Activated CD4-positive, CD25-positive, alpha-beta regulatory T cell treated with anti-CD3 and anti-CD28 coated beads, Interleukin-2, amount 50 U/mL, for 24 hours (primary cell): ENCODE results near the gene SDF4.
A peak's percentile ranks its signal among the peaks of the same experiment; 100 is the strongest.
"Not testable (repeated sequence)": the region's sequence is repeated elsewhere in the genome, so short reads cannot be mapped to it uniquely, and the experiment has no call there.

ENCODE experiments used
- ATAC-seq, 2 donors: fragments of 150-1000 bp; cut with Tn5 transposase; one replicate each; pipeline ENCODE4 v1.10.0; 2021; ENCODE audit warnings: mild to moderate bottlenecking in 1 of 2, moderate library complexity in 1 of 2

Gene SDF4

DNA sequence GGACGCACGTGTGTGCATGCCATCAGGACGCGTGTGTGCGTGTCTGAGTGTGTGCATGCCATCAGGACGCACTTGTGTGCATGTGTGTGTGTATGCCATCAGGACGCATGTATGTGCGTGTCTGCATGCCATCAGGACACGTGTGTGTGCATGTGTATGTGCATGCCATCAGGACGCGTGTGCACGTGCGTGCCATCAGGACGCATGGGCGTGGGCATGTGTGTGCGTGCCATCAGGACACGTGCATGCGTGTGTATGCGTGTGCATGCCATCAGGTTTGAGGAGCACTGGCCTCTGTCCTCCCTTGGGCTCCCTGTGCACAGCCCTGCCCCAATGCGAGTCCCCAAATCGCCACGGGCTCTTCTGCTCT, 27.3 kb upstream of the SDF4 start:
- ATAC-seq, result no peak

DNA sequence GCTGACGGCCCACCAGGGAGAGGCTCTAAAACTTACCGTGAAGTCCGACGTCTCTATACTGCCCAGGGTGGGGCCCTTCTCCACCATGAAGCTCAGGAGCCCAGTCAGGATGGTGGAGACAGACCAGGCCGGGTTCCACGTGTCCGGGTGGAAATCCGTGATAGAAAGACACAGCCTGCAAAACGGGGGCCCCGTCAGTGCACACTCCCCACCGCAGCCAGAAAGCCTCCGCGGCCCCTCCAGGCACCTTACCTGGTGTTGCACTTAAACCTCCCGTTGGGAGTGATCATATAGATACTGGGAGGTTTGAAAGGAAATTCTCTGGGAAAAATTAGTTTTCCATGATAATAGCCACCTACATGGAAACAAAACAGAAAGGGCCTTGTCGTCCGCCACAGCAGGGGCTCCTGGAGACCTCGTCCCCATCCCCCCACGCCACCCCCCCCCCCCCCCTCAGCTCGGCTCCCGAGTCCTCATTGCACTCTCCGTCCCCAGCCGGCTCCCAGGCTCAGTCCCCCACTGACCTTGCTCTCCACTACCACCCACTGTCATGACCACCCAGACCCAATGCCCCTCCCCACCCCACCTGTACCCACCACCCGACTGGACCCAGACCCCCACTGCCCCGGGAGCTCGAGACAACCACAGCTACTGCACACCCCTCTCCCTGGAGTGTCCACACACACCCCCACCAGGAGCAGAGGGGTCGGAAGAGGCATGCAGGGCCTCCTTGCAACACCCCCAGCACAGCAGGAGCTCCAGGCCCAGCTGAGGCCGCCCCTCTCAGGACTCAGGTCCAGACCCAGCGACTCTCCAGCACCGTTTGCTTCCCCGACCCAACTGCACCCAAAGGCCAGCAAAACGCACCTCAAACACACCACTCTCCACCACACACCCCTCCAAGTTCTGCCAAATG, 25.4 kb upstream of the SDF4 start:
- no peak for ATAC-seq

DNA sequence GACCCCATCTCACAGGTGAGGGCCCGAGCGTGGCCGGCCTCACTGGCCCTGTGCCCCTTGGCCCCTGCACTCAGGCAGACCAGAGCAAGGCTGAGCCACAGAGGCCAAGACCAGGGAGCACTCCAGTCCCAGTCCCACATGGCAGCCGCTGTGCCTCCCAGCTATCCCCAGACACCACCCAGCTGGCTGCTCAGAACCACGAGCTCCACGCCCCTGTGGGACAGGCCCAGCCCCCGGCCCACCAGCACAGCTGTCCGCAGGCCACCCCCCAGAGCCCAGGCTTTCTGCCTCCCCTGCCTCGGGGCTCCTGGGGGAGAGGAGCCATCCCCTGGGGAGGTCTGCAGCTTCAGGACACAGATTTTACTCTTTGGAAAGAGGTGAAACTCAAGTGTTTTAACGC, 23.8 kb upstream of the SDF4 start:
- no peak for ATAC-seq

DNA sequence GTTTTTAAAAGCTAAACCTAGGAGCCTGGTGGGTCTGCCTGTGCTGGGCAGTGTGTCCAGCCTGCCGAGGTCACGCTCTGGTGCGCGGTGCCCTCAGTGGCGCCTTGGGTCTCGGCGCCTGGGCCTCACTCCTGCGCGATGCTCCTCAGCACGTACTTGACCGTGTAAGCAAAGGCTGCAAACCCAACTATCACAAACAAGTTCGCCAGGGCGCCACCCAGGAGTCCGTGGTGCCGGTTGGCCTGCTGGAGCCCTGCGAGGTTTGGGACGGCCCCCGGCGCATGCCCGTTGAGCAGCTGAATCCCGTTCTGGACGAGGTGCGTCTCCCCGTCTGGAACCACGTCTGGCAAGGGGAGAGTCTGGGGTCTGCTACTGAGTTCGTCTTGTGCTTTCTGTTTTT, 23.3 kb upstream of the SDF4 start:
- no peak for ATAC-seq

DNA sequence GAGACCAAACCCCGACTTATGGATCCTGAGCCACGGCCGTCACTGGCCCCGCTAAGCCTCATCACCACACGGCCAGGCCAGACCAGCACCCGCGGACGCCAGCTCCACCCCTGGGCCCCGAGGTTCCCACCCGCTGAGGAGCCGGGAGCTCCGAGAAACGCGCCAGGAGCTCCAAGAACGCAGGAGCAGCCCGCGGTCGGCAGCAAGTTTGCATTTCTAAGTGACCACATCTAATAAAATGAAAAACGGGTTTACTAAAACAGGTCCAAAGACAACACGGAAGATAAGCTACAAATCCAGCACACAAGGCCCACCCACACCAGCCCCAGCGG, 22.8 kb upstream of the SDF4 start:
- no peak for ATAC-seq

DNA sequence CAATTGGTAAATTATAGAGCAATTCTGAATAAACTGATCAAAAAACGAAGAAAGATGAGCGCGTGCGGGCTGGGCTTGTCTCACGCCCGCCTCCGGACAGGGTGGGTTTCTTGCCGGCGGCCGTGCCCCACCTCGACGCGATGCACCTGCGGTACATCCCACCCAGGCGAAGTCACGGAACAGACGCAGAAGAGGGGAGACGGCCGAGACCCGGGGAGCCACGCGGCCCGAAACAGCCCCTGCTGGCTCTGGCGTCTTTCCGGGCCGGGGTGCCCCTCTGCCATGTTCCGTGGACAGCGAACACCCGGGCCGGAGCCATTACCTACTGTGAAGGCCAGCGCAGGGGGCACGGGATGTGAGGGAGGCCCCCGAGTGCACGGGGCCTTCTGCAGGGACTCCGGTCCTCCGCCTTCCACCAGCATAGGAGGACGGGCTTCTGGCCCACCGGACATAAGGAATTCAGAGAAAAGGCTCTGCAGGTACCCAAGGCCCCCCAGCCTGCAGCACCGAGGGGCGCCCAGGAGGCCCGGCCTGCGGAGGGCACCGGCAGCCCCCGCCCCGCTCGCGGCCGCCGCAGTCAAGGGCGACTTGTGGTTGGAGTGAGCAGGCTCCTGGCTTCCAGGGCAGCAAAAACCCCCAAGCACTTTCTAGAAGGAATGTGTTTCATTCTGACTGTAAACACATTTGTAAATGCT, 22.3 kb upstream of the SDF4 start:
- no peak for ATAC-seq

DNA sequence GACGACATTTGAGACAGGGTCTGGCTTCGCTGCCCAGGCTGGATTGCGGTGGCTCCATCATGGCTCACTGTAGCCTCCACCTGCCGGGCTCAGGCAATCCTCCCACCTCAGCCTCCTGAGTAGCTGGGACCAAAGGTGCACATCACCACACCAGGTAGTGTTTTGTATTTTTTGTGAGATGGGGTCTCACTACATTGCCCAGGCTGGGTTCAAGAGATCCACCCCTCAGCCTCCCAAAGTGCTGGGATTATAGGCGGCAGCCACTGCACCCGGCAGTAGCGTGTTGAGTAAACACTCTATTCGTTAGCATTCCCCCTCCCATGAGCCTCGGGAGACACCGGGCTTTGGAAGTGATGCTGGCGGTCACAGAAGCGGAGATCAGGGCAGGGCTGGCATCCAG, 21.5 kb upstream of the SDF4 start:
- ATAC-seq, result no peak

DNA sequence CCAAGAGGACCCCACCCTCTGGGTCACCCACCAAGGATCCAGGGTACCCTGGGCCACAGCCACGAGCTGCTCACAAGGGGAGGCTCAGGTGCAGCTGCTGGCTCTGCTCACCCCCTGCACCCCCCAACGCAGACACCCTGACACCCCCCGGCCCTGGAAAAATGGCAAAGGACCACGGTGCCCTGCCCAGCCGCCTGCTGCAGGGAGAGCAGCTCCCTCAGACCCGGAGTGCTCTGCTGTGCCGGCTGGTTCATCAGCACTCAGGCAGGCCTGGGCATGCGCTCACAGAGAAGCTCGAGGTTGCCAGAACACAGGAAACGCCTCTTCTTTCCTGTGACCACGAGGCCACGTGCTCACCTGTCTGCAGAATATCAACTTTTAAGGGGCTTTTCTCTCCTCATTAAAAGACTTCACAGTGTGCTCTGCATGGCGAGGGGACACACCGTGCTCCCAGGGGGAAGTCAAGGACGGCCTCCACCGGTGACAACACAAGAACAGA, 19.0 kb upstream of the SDF4 start:
- peak; percentile 87 to 89 for ATAC-seq

DNA sequence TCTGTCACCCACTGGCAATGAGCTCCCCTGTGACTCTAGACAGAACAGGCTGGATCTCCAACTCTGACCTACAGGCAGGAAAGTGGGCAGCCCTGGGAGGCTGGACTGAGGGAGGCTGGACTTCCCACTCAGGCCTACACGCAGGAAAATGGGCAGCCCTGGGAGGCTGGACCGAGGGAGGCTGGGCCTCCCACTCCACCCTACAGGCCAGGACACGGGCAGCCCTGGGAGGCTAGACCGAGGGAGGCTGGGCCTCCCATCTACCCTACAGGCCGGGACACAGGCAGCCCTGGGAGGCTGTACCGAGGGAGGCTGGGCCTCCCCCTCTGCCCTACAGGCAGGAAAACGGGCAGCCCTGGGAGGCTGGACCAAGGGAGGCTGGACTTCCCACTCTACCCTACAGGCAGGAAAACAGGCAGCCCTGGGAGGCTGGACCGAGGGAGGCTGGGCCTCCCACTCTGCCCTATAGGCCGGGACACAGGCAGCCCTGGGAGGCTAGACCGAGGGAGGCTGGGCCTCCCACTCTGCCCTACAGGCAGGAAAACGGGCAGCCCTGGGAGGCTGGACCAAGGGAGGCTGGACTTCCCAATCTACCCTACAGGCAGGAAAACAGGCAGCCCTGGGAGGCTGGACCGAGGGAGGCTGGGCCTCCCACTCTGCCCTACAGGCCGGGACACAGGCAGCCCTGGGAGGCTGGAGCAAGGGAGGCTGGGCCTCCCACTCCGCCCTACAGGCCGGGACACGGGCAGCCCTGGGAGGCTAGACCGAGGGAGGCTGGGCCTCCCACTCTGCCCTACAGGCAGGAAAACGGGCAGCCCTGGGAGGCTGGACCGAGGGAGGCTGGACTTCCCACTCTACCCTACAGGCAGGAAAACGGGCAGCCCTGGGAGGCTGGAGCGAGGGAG, 16.5 kb upstream of the SDF4 start:
- not testable (repeated sequence) for ATAC-seq

DNA sequence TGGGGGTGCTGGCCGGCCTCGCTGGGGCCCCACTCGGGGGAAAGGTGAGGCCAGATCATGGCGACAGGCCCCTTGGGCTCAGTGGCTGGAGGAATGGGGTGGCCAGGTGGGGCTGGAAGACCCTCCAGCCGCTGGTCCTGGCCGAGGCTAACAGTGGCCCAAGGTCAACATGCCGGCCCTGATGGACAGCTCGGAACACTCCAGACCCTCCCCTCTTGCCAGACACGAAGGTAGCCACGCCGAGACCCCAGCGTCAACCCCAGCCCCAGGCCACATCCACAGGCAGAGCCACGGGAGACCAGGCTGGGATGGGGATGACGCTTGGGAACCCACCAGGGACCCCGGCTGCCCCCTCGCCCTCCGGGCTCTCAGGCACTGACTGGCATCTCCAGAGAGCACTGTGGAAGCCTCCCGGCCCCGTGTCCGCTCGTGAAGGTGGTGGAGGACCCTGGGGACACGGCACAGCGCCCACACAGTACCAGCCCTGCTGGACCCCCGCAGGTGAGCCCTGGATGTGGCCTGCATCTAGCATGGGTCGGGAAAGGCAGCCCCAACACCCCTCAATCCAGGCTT, 15.6 kb upstream of the SDF4 start:
- ATAC-seq, result no peak

DNA sequence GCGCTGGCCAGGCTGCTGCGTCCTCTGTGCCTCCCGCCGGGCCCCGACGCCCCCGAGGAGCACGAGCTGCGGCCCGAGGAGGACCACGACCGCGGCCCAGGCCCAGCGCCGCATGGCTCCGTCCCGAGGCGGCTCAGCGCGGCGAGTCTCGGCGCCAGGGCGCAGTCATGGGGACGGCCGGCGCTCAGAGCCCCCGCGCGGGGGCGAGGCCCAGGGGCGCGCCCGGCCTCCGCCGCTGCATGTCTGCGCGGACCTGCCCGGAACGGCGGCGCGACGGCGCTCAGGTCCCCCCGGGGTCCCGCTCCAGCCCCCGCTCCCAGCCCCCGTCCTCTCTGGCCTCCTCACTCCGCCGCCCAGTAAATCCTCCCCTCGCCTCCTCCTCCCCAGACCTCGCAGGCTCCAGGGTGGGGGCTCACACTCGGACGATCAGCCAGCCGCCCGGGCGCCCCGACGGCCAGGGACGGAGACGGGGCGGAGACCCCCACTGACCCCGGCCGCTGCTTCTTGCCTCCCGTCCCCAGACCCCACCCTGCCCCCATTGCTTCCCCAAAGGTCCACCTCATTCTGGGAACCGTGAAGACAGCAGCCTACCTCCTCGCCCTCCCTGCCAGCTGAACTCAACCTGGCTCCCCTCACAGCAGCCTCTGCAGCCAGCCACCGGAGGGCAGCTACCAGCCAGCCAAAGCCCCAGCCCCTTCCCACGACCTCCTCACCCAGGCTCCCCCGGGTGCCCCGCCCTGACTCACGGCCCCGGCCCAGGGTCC, 15.0 kb upstream of the SDF4 start, which contains the start of gene C1QTNF12:
TSS of gene C1QTNF12 (minus strand) at position 146 of the 764 bp plus-strand sequence. CDS start at position 114, 32 bp downstream.
- no peak for ATAC-seq

DNA sequence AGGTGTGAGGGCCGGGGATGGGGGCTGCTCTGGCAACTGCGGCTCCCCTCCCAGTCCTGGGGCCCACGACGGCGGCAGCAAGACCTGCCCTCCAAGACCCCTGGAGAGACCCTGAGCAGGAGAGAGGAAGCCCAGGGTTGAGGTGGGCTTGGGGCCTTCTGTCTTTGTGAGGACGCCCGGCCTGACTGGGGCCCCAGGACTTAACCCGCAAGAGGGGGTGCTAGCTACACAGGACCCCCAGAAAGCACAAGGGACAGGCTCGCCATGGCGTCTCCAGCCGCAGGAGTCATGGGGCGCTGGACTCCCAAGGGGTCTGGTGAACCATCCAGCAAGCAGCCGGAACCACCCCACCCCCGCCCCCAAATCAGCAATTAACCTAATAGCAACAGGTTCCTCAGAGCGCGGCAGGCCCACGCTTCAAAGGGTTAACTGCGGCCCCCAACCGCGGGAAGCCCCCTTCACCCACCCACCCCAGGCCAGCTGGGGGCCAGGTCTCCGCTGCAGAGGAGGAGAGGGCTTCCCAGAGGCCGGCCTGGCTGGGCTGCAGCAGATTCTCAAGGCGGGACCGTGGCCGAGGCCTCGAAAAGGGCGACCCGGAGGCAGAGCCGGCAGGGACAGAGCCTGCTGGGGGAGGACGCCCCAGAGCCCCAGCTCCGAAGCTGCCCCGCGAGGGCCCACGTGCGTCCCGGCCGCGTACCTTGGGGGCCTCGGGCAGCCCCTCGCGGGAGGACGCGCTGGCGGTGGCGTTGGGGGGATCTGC, 14.2 kb upstream of the SDF4 start:
- no peak for ATAC-seq

DNA sequence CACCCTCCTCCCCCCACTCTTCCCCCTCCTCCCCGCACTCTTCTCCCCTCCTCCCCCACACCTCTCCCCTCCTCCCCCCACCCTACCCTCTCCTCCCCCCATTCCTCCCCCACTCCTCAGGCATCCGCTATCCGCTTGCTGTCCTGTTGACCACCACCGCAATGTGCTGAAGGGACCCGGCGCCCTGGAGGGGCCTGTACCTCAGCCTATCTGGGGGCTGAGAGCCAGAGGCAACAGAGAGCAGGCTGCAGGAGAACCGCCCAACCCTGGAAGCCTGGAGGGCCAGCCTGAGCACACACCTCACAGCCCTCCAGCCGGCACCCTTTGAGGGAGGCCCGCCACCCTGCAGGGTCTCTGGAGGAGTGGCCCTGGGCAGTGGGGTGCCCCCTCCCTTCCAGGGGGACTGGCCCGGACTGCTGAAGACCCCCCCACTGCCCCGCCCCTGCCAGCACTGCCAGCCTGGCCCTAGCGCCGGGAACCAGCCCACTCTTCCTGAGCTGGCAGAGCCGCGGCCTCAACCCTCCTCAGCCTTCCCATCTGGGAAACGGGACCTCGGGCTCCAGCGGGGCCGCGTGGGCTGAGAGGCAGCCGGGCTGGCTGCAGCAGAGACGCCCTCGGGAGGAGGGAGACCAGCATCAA, 13.5 kb upstream of the SDF4 start:
- no peak for ATAC-seq

DNA sequence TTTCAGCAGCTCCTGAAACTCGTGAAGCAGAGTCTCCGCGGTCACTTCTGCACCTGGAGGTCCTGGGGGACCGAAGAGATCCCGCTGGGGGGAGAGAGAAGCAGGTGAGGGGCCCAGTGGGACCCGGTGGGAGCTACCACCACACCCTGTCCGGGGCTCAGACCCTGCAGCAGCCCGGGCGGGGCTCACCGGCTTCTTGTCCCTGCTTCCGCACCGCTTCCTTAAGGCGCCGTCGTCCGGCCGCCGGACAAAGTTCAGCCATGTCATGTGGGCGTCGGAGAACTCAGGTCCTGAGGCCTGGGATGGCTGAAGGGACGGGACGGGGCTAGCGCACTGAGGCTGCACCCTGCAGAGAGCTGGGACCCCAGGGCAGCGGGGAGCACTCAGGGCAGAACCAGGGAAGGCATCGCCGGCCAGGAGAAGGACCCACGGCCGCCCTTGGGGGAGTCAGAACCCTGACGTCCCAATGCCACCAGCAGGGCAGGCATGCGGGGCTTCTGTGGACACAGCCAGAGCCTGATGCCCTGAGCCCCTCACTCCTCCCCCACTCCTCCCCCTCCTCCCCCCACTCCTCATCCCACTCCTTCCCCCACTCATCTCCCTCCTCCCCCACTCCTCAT, 12.5 kb upstream of the SDF4 start:
- ATAC-seq, result no peak

DNA sequence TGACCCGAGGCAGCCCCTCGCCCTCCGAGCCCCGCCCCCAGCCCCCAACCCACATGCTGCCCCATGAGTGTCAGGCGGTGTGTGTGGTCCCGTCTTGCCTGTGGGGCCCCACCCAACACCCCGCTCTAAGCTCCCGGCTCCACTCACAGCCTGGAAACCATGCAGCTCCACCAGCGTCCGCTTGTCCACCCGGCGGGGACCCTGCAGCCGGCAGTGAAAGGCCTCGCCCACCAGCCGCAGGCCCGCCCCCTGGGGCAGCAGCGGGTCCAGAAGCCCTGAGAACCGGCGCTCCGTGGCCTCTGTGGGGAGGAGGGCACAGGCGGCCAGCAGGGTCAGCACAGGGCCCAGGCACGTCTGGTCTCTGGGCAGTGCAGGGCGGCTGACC, 12.0 kb upstream of the SDF4 start:
- no peak for ATAC-seq

DNA sequence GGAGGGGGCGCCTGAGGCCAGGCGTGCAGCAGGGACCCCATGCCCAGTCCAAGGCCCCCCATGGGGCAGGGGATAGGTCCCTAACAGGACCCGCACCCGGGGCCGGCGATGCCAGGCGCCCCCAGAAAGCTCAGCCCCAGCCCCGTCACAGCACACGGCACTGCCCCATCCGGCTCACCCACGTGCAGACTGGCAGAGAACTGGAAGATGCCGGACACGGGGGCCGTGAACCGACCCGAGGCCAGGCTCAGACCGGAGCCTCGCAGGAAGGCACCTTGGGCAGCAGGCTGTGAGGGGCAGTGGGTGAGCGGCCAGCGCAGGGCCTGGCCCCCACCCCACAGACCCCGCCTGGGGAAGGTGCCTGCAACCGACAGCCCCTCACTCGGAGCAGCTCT, 11.5 kb upstream of the SDF4 start:
- no peak for ATAC-seq

DNA sequence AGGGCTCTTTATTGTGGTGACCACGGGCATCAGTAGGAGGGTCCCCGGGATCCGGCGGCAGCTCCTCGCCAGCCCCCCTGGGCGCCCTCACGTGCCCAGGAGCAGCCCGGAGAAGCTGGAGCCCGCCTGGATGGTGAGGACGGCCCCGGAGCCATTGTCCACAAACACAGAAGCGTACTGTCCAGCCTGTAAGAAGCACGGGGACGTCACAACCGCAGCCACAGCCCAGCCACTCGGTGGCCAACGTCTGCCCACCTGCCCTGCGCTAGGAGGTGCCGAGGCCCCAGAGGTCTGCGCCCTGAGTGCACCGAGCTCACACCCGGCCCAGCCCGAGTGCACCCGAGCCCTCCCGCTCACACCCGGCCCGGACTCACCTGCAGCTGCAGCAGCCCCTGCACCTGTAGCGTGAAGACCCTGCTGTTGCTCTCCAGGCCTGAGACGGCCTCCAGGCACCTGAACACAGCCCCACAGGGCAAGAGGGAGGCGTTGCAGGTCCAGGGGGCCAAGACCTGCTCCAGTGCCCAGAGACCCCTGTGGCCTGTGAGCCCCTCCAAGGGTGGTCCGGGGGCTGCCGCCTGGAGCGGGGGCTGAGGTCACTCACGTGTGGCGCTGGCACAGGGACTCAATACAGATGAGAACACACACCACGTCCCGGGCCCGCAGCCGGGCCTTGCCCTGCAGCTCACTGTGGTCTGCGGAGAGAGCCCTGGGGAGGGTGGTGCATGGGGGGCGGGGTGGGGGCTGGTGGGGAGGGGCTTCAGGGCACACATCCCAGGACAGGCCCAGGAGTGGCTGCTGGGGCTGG, 10.9 kb upstream of the SDF4 start:
- no peak for ATAC-seq

DNA sequence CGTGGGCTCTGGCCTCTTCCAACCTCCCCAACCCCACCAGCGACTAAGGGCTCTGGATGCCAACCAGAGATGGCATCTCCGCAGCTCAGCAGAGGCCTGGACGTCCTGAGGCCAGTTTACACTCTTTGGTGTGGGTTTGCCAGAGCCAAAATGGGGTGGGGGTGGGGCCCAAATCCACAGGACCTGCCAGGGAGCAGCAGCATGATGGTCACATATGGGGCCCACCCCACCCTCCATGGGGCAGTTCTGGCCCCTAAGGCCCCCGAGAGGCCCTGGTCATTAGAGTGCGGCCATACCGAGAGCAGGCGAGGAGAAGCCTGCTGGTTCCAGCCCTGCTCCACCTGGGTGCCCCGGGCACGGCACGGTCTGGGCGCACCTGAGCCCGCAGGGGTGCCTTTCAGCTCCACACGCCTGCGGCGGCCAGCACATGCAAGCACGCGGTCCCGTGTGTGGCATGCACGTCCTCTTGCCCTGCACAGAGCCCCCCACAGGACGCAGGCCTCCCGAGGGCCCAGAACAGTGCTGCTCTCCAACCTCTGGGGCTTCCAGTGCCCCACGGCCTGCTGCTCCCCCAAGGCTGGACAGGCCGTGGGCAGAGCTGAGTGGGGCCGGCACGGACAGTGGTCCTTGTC, 9.9 kb upstream of the SDF4 start:
- no peak for ATAC-seq
